ENCODE data around the gene THRA.

DNA sequence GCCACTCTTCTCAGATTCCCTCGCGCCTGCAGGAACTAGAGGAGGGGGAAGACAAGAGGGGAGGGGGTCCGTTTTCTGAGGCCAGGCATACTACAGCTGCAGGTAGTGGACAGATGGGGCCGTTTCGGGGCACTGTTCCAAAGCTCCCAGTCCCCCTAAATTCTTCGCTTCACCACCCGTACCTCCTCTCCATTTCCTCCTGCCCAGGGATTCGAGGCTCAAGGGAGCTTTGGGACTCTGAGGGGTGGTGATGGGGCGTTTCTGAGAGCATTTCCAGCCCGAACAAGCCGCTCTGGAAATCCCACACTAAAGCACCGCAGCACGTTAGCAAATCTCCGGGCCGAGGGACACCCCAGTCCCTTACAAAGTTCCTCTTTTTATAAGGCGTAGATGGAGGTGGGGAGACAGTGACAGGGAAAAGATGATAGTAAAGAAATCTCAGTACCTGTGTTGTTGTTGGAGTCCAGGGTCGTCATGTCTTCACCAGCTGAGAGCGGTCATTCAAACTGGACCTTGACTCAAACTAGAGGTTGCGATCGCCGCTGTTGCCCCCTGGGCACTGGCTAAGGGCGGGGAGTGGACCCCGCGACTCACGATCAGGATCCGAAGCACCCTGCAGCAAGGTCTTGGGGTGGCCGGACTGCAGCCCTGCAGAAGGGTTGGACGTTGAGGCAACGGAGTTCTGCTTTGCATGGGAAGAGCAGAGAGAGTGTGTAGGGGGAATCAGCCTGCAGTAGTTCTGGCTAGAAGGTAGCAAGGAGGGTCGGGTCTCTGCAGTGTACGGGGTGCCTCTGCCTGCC, 37.1 kb downstream of the THRA start:
- TF ChIP-seq, protein P1, sequence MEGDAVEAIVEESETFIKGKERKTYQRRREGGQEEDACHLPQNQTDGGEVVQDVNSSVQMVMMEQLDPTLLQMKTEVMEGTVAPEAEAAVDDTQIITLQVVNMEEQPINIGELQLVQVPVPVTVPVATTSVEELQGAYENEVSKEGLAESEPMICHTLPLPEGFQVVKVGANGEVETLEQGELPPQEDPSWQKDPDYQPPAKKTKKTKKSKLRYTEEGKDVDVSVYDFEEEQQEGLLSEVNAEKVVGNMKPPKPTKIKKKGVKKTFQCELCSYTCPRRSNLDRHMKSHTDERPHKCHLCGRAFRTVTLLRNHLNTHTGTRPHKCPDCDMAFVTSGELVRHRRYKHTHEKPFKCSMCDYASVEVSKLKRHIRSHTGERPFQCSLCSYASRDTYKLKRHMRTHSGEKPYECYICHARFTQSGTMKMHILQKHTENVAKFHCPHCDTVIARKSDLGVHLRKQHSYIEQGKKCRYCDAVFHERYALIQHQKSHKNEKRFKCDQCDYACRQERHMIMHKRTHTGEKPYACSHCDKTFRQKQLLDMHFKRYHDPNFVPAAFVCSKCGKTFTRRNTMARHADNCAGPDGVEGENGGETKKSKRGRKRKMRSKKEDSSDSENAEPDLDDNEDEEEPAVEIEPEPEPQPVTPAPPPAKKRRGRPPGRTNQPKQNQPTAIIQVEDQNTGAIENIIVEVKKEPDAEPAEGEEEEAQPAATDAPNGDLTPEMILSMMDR (IDR thresholded peaks at IDR 0.05; ENCODE audit: insufficient read depth, low read length) = no peak
- no peak for TF ChIP-seq GABPA (IDR thresholded peaks at IDR 0.05; ENCODE audit: low read depth)
- TF ChIP-seq, protein P2, sequence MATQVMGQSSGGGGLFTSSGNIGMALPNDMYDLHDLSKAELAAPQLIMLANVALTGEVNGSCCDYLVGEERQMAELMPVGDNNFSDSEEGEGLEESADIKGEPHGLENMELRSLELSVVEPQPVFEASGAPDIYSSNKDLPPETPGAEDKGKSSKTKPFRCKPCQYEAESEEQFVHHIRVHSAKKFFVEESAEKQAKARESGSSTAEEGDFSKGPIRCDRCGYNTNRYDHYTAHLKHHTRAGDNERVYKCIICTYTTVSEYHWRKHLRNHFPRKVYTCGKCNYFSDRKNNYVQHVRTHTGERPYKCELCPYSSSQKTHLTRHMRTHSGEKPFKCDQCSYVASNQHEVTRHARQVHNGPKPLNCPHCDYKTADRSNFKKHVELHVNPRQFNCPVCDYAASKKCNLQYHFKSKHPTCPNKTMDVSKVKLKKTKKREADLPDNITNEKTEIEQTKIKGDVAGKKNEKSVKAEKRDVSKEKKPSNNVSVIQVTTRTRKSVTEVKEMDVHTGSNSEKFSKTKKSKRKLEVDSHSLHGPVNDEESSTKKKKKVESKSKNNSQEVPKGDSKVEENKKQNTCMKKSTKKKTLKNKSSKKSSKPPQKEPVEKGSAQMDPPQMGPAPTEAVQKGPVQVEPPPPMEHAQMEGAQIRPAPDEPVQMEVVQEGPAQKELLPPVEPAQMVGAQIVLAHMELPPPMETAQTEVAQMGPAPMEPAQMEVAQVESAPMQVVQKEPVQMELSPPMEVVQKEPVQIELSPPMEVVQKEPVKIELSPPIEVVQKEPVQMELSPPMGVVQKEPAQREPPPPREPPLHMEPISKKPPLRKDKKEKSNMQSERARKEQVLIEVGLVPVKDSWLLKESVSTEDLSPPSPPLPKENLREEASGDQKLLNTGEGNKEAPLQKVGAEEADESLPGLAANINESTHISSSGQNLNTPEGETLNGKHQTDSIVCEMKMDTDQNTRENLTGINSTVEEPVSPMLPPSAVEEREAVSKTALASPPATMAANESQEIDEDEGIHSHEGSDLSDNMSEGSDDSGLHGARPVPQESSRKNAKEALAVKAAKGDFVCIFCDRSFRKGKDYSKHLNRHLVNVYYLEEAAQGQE (IDR thresholded peaks at IDR 0.05; ENCODE audit: insufficient replicate concordance, low read depth) = no peak
